ENCODE results near the gene MEDAG.

DNA sequence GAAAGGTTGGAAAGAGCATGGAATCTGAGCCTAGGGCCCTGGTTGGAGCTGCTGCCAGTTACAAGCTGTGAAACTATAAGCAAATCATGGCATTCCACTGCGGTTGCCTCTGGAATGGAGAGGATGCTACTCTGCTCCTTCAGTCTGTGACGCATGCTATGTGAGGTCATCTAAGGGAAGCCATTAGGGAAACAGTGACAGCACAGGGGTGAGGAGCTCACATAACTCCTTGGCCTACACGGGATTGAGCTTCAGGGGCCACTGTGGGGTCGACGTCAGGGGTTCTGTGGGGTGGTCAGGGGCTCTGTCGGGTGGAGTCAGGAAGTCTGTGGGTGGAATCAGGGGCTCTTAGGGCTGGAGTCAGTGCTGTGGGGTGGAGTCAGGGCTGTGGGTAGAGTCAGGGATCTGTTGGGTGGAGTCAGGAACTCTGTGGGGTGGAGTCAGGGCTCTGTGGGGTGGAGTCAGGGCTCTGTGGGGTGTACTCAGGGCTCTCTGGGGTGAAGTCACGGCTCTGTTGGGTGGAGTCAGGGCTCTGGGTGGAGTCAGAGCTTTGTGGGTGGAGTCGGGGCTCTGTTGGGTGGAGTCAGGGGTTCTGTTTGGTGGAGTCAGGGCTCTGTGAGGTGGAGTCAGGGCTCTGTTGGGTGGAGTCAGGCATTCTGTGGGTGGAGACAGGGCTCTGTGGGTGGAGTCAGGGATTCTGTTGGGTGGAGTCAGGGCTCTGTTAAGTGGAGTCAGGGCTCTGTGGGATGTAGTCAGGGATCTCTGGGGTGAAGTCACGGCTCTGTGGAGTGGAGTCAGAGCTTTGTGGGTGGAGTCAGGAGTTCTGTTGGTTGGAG, 35.8 kb upstream of the MEDAG start:
- TF ChIP-seq, protein P1, sequence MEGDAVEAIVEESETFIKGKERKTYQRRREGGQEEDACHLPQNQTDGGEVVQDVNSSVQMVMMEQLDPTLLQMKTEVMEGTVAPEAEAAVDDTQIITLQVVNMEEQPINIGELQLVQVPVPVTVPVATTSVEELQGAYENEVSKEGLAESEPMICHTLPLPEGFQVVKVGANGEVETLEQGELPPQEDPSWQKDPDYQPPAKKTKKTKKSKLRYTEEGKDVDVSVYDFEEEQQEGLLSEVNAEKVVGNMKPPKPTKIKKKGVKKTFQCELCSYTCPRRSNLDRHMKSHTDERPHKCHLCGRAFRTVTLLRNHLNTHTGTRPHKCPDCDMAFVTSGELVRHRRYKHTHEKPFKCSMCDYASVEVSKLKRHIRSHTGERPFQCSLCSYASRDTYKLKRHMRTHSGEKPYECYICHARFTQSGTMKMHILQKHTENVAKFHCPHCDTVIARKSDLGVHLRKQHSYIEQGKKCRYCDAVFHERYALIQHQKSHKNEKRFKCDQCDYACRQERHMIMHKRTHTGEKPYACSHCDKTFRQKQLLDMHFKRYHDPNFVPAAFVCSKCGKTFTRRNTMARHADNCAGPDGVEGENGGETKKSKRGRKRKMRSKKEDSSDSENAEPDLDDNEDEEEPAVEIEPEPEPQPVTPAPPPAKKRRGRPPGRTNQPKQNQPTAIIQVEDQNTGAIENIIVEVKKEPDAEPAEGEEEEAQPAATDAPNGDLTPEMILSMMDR (IDR thresholded peaks at IDR 0.05 in 8 of 11, conservative IDR thresholded peaks at IDR 0.05 in 3 of 11): no peak
- no peak for TF ChIP-seq POLR2AphosphoS5 (IDR thresholded peaks at IDR 0.05)
